Fibroblast of skin of back (primary cell): ENCODE results near the gene UBTD1.
"Not testable (repeated sequence)": the region's sequence is repeated elsewhere in the genome, so short reads cannot be mapped to it uniquely, and the experiment has no call there.

Experiments used
- DNase-seq: peaks from one replicate; pipeline ENCODE4 v3.0.0-alpha.2; 2013

UBTD1 gene

DNA sequence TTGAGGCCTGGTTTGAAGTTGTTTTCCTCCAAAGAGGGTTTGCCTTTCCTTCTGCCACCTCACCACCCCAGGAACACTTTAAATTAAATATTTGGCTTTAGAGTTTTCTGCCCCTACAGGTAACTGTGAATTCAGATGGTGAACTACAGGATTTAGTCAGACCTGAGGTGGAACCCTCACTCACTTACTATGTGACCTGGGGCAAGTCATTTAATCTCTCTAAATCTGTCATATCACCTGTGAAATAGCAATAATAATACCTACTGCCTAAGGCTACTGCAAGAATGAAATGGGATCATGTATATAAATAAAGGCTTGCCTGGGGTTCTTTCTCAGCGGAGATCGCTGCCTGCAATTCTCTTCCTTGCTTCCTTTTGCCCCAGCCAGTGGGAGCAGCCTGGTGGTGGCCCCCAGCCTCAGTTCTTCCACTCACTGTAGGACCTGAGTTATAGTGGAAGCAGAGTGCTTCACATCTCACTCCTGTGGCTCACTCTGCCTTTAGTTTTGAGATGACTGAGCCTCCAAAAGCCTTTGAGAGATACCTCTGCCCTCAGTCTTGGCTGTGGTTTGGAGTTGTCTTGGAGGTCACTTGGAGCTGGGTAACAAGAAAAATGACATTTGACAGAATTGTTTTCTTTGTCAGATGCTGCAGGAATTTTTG lies 67.7 kb downstream of the UBTD1 start:
- DNase-seq: no peak

DNA sequence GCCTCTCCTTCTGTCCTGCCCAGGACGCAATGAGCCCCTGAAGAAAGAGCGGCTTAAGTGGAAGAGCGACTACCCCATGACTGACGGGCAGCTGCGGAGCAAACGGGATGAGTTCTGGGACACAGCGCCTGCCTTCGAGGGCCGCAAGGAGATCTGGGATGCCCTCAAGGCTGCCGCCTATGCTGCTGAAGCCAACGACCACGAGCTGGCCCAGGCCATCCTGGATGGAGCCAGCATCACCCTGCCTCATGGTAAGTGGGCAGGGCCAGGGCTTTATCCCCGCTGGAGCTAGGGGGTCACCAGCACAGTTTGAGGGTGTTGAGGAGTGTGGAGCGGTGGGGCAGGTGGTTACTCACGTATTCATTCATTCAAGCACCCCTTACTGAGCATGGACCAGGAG lies 69.2 kb downstream of the UBTD1 start:
- DNase-seq: no peak

DNA sequence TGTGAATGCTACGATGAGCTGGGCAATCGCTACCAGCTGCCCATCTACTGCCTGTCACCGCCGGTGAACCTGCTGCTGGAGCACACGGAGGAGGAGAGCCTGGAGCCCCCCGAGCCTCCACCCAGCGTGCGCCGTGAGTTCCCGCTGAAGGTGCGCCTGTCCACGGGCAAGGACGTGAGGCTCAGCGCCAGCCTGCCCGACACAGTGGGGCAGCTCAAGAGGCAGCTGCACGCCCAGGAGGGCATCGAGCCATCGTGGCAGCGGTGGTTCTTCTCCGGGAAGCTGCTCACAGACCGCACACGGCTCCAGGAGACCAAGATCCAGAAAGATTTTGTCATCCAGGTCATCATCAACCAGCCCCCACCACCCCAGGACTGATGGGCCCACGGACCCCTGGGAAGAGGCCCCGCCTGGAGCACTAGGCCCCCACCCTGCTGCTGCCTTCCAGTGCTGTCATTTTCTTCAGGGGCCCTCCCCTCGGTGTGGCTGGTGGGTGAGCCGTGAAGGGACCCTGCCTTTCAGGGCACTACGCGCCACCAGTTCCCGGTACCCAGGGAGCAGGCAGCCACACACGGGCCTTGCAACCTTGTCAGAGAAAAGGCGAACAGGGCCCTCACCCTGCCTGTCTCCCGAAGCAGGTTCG lies 71.5 kb downstream of the UBTD1 start:
- DNase-seq: no peak

DNA sequence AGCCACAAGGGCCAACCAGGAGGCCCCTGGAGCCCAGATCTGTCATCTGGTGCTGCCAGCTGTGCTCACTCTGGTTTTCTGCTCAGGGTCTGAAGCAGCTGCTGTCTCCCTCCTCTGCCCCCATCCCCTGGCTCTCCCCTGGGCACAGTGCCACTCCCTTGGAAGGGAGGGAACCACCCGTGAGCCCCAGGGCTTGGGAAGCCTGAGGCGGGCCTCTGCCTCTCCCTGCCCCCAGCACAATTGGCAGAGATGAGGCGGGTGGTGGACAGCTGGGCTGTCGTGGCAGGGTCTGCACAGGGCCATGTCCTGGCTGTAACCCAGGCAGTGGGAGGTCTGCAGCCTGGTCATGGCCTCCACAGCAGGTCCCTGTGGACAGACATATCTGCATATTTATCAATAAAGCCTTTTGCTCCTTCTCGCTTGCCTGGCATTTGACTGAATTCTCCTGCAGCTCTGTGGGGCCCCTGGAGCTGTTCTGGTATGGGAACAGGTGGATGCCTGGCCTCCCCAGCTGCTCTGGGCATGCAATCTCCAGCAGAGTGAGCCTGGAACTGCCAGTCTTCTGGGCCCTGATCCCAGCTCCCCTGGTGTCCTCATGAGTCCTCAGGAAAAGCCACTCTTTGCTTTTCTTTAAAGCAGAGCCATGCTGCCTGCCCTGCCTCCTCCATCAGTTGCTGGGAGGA lies 72.2 kb downstream of the UBTD1 start:
- no peak for DNase-seq

DNA sequence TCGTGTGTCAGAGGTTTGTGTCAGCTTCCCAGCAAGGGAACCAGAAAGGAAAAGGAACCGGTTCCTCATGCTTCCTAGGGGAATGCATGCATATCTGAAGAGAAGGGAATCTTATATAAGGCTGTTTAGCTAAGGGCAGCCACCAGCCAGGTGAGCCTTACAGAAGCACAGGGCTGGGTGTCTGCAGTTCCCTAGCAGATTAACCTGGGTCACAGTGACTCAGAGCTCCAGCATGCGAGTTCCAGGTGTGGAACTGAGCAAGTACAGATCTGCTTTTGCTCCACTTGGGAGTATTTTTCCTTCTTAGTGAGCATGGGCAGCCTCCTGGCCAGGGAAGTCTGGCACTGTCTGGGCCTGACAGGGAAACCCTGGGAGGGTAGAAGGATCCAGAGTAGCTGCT lies 72.9 kb downstream of the UBTD1 start:
- no peak for DNase-seq

DNA sequence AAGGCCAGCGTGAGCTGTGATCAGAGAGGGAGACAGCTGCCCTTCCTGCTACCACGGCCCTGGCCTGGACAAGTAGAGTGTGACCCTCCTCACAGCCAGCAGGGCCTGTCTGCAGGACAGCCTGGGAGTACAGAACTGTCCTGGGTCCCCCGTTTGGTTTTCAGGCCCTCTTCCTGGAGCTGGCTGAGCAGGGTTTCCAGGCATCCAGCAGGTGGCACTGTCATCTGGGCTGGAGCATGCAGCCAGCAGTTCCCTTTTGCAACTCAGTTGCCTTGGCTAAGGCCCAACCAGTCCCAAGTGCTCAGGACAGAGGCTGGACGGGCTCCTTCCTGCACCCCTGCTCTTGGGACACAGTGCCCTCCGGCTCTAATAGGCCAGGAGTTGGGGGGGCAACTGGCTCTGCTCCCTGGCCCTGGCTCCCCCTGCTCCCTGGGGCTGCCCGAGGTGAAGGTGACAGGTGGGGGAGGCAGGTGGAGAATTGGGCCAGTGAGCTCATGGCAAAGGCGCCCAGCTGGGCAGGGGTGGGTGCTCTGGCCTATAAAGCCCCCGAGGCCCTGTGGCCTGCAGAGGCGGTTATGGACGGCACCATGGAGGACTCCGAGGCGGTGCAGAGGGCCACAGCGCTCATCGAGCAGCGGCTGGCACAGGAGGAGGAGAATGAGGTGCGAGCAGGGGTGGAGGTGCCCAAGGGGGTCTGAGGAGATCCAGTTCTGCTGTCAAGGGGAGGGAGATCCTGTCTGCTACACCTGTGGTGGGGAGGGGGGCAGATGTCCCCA lies 73.7 kb downstream of the UBTD1 start, which contains the start of gene ANKRD2:
Gene ANKRD2, plus strand, starts transcription at position 566 of the 776 bp plus-strand sequence. Its CDS starts 10 bp downstream, at position 576.
- DNase-seq: peak; percentile 74

DNA sequence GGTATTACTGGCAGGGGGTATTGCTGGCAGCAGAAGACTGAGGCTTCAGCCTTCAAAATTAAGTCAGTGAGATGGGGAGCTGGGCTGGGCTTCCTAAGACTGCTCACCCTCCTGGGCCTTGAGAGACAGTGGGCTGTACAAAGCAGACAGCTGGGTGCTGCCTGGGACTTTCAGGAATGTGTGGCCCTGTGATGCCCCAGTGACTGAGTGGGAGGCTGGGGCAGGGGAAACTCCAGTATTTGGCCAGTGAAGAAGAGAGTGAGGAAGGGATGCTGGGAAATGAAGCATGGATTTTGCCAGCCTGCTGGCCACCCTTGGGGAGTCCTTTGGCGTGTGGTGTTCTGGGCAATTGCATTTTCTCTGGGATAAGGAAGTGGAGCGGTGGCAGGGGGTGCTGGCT lies 74.3 kb downstream of the UBTD1 start:
- peak; percentile 33 for DNase-seq

DNA sequence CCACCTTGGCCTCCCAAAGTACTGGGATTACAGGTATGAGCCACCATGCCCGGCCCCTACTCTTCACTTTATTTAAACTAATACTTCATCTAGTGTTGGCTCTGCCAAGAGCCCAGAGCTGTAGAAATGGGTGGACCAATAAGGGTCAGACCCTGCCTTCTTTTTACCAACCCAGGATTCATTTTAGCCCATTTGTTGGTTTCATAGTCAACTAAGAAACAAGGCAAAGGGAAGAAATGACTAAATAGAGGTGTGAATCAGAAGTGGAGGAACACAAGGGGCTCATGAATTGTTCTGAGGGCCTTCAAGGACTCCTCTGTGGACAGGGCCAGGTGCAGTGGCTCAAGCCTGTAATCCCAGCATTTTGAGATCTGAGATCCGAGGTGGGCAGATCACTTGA lies 74.9 kb downstream of the UBTD1 start:
- no peak for DNase-seq

DNA sequence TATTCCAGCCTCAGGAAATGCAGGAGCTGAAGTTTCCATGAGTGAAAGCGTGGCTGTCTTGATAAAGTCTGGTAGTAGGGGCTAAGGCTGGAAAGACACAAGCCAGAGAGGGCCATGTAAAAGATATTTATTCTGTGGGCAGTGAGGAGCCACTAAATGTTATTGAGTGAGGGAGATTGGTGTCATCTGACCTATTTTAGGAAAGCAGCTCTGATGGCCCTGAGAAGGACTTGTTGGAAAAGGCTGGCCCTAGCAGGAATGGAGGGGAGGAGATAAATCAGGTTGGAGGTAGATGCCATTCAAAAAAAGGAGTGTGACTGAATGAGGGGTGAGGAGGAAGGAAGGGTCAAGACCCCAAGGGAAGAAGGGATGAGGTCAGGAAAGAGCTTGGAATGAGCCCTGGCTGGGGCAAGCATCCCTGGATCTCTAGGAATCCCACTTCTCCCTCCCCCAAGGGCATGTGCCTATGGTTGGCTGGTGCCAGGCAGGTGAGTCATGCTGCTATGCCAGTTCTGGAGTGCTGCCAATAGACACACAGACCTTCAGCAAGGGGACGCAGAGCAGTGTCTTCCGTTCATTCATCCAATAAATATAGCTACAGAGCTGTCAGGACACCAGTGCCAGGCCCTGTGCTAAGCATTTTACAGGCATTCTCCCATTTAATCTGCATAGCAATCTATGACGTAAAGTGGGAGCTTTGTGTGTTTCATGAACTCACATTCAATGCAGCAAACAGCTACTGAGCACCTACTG lies 75.8 kb downstream of the UBTD1 start:
- peak; percentile 92 for DNase-seq

DNA sequence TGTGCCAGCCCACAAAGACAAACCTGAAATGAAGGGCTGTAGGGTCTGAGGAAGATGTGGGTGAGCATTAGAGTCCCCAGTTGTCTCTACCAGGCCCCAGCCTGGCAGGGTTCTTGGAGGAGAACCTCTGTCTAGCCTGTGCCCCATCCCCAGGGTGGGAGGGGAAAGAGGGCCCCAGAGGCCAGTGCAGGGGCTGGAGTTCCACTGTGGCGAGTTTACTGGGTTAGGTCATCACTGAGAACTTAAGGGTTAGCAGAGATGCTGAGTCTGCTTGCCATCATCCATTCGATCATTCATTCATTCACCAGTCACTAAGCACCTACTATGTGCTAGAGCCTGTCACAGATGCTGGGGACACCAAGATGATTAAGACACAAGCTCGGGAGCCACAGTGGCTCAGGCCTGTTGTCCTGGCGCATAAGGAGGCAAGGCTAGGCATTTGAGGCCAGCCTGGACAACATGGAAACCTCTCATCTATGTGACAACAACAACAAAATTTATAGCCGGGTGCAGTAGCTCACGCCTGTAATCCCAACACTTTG lies 76.5 kb downstream of the UBTD1 start:
- DNase-seq: peak; percentile 44

DNA sequence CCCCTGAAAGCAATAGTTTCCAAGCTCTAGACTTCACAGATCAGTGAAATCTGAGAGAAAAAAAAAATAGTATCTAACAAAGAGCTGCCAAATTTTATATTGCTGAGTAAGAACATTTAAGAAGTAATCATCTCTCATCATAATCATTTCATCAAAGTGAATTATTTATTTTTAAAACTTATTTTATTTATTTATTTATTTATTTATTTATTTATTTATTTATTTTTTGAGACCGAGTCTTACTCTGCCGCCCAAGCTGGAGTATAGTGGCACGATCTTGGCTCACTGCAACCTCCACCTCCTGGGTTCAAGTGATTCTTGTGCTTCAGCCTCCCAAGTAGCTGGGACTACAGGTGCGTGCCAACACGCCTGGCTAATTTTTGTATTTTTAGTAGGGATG lies 77.8 kb downstream of the UBTD1 start:
- DNase-seq: not testable (repeated sequence)

DNA sequence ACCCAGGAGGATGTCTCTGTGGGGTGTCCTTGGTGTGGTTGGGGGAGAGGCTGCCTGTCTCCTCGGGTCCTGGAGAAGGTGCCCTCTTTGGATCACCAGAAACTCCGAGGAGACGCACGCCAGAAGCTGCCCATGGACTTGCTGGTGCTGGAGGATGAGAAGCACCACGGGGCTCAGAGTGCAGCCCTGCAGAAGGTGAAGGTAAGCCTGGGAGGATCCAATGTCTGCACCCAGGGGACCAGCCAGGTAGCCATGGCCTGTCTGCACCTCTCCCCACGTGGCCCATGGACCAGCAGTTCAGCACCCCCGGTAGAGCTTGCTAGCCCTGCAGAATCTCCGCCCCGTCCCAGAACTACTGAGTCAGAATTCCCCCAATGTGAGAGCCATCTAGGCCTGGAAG lies 79.0 kb downstream of the UBTD1 start:
- no peak for DNase-seq

DNA sequence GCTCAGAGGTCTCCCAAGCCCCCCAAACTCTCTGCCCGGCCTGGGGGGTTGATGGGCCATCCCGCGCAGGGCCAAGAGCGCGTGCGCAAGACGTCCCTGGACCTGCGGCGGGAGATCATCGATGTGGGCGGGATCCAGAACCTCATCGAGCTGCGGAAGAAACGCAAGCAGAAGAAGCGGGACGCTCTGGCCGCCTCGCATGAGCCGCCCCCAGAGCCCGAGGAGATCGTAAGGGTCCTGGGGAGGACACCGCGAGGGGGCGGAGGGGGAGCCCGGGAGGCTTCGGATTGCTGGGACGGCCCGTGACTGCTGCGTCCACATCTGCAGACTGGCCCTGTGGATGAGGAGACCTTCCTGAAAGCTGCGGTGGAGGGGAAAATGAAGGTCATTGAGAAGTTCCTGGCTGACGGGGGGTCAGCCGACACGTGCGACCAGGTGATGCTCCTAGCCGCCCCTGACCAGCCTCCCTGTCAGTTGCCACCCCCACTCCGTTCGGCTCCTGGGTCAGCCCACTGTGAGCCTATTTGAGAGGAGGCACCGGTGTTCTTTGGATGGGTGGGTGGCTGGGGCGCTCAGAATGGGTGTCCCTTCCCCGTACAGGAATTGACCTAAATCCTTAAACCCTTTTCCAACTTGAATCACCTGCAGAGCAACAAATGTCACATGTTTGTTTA lies 79.6 kb downstream of the UBTD1 start:
- no peak for DNase-seq

DNA sequence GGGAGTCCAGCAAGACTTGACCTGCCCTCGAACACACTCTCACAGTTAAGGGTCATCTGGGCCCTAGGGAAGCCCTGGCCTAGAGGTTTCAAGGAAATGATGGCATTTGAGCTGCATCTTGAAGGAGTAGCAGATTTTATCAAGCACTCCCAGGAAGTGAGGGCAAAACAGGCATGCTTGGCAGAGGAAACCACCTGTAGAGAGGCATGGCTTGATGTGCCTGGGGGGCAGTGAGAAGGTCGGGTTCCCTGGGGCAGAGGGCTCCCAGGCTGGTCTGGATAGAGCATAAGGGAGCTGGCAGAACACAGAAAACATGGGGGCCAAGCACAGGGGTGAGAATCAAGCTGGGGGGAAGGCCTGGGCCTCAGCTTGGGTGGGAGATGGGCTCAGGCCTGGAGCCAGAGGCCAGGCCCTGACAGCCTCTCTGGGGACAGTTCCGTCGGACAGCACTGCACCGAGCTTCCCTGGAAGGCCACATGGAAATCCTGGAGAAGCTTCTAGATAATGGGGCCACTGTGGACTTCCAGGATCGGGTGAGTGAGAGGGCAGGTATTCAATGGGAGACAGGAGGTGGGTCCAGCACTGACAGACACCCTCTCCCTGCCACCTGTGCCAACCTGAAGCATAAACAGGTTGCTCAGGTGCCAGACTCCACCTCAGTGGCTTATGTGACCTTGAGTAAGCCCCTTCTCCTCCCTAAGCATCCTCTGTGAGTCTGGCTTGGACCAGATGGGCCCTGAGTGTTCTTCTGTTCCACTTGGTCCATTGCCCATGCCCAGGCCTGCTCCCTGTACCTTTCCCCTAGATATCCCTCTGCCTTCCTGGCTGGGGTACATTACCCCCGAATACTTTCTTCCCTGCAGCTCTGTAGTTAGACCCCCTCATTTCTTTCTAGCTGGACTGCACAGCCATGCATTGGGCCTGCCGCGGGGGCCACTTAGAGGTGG lies 82.0 kb downstream of the UBTD1 start:
- no peak for DNase-seq

DNA sequence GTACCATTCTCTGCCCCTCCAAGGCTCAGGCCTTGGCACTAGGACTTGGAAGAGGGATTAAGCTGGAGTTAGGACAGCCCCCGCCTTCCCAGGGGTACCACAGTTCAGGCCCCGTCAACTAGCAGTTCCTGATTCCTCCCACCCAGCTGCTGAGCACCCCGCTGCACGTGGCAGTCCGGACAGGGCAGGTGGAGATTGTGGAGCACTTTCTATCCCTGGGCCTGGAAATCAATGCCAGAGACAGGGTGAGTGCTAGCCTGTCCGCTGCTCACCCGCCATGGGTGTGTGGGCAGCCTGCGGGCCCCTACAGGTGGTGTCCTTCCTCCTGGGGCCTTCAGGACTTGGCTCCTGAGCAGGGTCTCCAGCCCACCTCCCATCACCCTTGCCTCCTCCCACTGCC lies 83.4 kb downstream of the UBTD1 start:
- no peak for DNase-seq

DNA sequence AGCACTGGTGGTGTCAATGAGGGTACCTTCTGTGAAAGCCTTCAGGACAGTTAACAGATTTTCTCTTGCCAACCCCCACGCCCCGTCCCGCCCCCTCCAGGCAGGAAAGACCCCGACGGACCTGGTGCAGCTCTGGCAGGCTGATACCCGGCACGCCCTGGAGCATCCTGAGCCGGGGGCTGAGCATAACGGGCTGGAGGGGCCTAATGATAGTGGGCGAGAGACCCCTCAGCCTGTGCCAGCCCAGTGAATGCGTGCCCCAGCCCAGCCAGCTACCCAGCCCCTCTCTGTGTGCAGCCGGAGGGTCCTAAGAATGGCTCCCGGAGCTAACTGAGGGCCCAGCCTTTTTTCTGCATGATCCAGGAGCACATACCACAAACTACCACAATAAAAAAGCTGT lies 84.8 kb downstream of the UBTD1 start:
- no peak for DNase-seq

DNA sequence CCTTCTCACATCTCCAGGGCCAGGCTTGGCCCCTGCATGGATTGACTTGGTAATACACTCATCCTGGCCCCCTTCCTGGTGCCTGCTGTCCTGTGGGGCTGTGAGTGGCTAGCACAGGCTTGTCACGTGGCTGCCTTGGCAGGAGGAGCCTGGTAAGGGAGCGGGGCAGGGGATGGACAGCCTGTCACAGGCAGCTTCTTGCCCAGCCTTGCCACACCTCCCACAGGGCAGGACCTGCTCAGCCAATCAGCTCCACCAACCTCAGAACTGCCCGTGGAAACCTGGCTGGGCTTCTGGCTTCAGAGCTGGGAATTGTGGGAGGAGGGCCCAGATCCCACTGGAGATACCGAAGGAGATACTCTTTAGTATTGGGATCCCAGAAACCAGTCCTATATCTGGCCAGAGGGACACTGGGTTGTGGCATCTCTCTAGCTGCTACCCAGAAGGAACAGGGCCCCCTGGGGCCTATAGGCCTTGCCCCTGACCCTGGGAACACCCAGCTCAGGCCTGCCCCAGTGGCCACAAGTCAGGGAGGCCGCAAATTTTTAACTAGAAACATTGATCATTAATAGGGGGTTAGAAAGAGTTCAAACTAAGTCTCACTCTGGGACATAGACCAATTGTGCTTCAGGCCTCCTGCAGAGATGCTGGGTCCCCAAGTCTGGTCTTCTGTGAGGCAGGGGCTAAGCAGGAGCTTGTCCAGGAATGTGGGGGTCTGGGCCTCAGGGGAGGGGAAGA lies 85.5 kb downstream of the UBTD1 start, which contains the start of gene HOGA1:
Gene HOGA1, plus strand, starts transcription at position 330 of the 738 bp plus-strand sequence. Its CDS starts 315 bp downstream, at position 645.
- DNase-seq: peak; percentile 70

DNA sequence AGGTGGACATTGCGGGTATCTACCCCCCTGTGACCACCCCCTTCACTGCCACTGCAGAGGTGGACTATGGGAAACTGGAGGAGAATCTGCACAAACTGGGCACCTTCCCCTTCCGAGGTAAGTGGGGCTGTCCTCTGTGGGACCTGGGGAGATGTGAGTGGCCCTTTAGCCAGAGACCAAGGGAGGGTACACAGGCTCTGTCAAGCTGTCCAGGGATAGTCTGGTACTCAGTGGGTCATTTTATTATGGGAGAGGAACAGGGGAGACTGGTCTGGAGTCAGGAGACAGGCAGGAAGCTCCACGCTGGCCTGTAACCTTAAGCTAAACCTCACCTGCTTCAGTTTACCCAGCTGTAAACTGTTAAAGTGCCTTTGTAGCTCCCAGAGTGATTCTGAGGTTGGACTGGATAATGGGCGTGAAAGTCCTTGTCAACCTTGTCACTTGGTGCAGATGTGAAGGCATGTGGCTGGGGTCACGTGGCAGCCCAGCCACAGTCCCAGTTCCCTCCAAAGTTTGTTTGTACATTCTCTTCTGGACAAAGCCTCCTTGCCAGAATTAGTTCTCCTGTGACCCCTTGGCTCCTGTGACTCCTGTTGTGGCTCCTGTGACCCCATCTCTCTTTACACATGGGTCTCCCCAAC lies 86.2 kb downstream of the UBTD1 start:
- no peak for DNase-seq

DNA sequence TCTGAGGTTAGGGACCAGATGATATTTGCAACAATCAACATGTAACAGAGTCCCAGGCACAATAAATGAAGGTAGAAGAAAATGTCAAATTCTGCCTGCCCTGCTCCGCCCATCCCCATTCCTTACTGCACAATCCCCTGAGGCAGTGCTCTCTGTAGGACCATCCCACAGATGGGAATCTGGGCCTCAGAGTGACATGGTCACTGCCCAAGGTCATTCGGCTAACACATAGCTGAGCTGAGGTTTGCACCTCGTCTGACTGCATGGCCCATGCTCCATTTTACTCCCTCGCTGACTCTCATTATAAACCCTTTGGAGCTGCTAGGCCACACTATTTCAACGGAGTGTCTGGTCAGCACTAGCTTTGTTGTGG lies 86.7 kb downstream of the UBTD1 start:
- DNase-seq: no peak
